K562 (cell line): Measurements from ENCODE around the gene RNF114. TPM values are rescaled to one million over a fixed set of nuclear protein-coding genes. Genes with fewer than 3 reads are reported as not detected.

Experiments
- EGR1 ChIP-seq: fragments of 450-650 bp; conservative IDR thresholded peaks from 2 replicates; pipeline ENCODE4 v1.6.1; 2017; ENCODE audit warnings: mild to moderate bottlenecking
- MTA3 ChIP-seq: fragments of 450-650 bp; formaldehyde crosslinking; IDR thresholded peaks from 2 replicates; pipeline ENCODE4 v1.6.1; 2017; ENCODE audit warnings: mild to moderate bottlenecking, borderline replicate concordance
- NEUROD1 ChIP-seq: fragments of 150-350 bp; IDR thresholded peaks from 2 replicates; pipeline ENCODE4 v1.6.1; 2014; ENCODE audit warnings: borderline replicate concordance, low read length, low read depth; ENCODE audit not compliant: partially characterized antibody
- SREBF1 ChIP-seq: fragments of 150-350 bp; IDR thresholded peaks from 2 replicates; pipeline ENCODE4 v1.6.1; 2014; ENCODE audit warnings: antibody characterized with exemption, low read depth, low read length, borderline replicate concordance
- STAG1 ChIP-seq: sonication (generic); formaldehyde crosslinking; IDR thresholded peaks from 2 replicates; pipeline ENCODE4 v1.5.0; 2020; ENCODE audit warnings: missing genetic modification reagents, borderline replicate concordance
- TRIM28 ChIP-seq: fragments of 450-650 bp; IDR thresholded peaks from 2 replicates; pipeline ENCODE4 v1.6.1; 2017
- ZNF263 ChIP-seq: sonication (generic); formaldehyde crosslinking; IDR thresholded peaks from 2 replicates; pipeline ENCODE4 v1.8.0; 2022; ENCODE audit warnings: mild to moderate bottlenecking, missing genetic modification reagents, borderline replicate concordance
- polyA plus RNA-seq, 8 experiments: library from polyadenylated mRNA; depleted of rRNA in 4 of 8; stranded (reverse) in 5 of 8; unstranded in 3 of 8; fragments of >200 nt; fragmentation: Nextera tagmentation in 2 of 8; fragmentation: Illumina TruSeq in 1 of 8; extraction: Ambion mirVana in 2 of 8; extraction: Trizol in 1 of 8; gene quantifications; 2 replicates each; pipeline versions ENCODE4 v1.2.1 to v1.2.3, GENCODE V29; 2011 to 2014; ENCODE audit warnings: inconsistent platforms in 1 of 8, missing spikeins in 1 of 8
- total RNA-seq, 7 experiments: library from RNA; depleted of rRNA in 6 of 7; stranded (reverse); fragments of >200 nt in 6 of 7; fragmentation: Illumina TruSeq in 2 of 7; extraction: Trizol in 2 of 7; gene quantifications; 2 replicates each; pipeline versions ENCODE4 v1.2.1 to v1.2.3, GENCODE V29; 2011 to 2021; ENCODE audit warnings: low replicate concordance in 1 of 7
- TF ChIP-seq, protein P1 (sequence below), 2 experiments: fragments of 450-650 bp; IDR thresholded peaks; 2 replicates each; pipeline ENCODE4 v1.6.1; 2016; ENCODE audit warnings: mild to moderate bottlenecking in 2 of 2, borderline replicate concordance in 1 of 2, low read depth in 1 of 2, moderate library complexity in 1 of 2
- TF ChIP-seq, protein P2 (sequence below): IDR thresholded peaks from 2 replicates; pipeline ENCODE4 v1.6.1; 2011; ENCODE audit warnings: borderline replicate concordance, low read depth, mild to moderate bottlenecking, moderate library complexity, low read length; ENCODE audit not compliant: insufficient read depth, poor library complexity, severe bottlenecking
- TF ChIP-seq, protein P3 (sequence below), 2 experiments: fragments of 250-450 bp in 1 of 2; fragments of 450-650 bp in 1 of 2; sonication (Bioruptor Pico) in 1 of 2; IDR thresholded peaks; 2 replicates each; pipeline versions ENCODE4 v1.6.1 to v1.8.0; 2016 to 2021; ENCODE audit warnings: mild to moderate bottlenecking in 2 of 2, moderate library complexity in 2 of 2, missing compliant biosample characterization in 1 of 2, missing genetic modification characterization in 1 of 2
- TF ChIP-seq, protein P4 (sequence below): sonication (generic); formaldehyde crosslinking; IDR thresholded peaks from 2 replicates; pipeline ENCODE4 v1.8.1; 2022; ENCODE audit warnings: missing genetic modification reagents

RNF114 gene
- total and polyA plus RNA-seq, 9 of the 15 experiments (the other 6 are each of a cell fraction or from before 2014, with no cell fraction given), result 38.6 to 111 (median 62.6) TPM

DNA sequence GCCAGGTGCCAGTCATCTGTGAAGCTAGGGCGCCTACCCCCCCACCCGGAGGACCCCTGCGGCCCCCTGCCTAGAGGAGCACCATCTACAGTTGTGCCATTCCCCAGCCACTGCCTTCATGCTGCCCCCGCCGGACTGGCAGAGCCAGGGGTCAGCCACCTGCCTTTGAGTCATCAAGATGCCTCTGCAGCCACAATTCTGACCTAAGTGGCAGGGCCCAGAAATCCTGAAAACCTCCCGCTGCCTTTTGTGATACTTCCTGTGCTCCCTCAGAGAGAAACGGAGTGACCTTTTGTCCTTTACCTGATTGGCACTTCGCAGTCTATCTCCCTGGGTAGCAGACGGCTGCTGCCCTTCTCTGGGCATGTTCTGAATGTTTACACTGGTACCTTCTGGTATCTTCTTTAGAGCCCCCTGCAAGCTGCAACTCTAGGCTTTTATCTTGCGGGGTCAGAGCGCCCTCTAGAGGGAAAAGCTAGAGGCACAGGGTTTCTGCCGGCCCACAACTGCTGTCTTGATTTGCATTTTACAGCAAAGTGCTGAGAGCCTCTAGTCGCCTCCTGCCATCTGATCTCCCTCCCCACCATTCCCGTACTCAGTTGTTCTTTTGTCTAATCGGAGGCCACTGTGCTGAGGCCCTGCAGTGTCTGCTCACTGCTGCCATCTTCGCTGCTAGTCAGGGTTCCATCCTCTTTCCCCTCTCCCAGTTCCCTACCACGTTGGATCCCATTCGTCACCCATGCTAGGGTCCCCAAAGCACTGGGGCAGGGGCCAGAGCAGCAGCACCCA is 47.8 kb upstream of the RNF114 start (continued):
- TF ChIP-seq, protein P1, sequence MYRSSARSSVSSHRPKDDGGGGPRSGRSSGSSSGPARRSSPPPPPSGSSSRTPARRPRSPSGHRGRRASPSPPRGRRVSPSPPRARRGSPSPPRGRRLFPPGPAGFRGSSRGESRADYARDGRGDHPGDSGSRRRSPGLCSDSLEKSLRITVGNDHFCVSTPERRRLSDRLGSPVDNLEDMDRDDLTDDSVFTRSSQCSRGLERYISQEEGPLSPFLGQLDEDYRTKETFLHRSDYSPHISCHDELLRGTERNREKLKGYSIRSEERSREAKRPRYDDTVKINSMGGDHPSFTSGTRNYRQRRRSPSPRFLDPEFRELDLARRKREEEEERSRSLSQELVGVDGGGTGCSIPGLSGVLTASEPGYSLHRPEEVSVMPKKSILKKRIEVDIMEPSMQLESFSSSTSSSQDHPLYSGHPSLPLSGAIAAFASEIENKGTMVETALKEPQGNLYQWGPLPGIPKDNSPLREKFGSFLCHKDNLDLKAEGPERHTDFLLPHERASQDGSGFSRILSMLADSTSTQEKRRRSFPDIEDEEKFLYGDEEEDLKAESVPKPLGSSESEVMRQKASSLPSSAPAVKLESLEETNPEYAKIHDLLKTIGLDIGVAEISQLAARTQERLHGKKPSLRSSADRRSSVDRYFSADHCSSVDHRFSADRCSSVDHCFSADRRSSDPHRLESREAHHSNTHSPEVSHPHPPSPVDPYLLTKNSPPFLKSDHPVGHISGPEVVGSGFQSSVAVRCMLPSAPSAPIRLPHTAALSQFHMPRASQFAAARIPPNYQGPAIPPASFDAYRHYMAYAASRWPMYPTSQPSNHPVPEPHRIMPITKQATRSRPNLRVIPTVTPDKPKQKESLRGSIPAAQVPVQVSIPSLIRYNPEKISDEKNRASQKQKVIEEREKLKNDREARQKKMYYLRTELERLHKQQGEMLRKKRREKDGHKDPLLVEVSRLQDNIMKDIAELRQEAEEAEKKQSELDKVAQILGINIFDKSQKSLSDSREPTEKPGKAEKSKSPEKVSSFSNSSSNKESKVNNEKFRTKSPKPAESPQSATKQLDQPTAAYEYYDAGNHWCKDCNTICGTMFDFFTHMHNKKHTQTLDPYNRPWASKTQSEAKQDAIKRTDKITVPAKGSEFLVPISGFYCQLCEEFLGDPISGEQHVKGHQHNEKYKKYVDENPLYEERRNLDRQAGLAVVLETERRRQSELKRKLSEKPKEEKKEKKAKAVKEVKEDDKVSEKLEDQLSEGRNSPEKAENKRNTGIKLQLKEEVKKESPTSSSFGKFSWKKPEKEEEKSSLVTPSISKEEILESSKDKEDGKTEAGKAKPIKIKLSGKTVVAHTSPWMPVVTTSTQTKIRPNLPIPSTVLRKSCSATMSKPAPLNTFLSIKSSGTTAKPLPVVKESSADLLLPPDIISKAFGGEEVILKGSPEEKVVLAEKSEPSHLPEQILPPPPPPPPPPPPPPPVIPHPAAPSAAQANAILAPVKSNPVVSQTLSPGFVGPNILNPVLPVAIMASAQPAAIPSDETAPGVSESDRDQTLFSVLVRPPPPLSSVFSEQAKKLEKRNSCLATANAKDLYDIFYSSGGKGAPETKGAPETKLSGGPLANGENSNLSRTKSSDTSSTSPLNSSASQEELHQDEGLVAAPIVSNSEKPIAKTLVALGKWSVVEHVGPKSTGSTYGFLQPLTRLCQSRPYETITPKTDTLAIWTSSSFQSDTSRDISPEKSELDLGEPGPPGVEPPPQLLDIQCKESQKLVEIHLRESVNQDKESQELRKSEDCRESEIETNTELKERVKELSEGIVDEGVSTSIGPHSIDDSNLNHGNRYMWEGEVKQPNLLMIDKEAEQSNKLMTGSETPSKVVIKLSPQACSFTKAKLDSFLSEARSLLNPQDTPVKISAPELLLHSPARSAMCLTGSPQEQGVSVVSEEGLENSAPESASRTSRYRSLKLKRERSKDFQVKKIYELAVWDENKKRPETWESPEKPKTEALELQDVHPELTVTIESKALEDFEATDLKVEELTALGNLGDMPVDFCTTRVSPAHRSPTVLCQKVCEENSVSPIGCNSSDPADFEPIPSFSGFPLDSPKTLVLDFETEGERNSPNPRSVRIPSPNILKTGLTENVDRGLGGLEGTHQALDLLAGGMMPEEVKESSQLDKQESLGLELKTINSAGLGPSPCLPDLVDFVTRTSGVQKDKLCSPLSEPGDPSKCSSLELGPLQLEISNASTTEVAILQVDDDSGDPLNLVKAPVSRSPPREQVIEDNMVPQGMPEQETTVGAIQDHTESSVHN (IDR thresholded peaks at IDR 0.05; ENCODE audit: borderline replicate concordance in 1 of 2, low read depth in 1 of 2), result no peak
- TF ChIP-seq EGR1, result no peak
- TF ChIP-seq TRIM28, result no peak
- TF ChIP-seq MTA3, result peak; percentile 30; the same call in 1 of the 2 replicates
- peak; percentile 53; the same call in 1 of the 2 replicates for TF ChIP-seq ZNF263
- no peak for TF ChIP-seq SREBF1
- TF ChIP-seq, protein P2, sequence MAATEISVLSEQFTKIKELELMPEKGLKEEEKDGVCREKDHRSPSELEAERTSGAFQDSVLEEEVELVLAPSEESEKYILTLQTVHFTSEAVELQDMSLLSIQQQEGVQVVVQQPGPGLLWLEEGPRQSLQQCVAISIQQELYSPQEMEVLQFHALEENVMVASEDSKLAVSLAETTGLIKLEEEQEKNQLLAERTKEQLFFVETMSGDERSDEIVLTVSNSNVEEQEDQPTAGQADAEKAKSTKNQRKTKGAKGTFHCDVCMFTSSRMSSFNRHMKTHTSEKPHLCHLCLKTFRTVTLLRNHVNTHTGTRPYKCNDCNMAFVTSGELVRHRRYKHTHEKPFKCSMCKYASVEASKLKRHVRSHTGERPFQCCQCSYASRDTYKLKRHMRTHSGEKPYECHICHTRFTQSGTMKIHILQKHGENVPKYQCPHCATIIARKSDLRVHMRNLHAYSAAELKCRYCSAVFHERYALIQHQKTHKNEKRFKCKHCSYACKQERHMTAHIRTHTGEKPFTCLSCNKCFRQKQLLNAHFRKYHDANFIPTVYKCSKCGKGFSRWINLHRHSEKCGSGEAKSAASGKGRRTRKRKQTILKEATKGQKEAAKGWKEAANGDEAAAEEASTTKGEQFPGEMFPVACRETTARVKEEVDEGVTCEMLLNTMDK, result peak; percentile 70
- peak; percentile 88 for TF ChIP-seq STAG1 (CRISPR knock-in tag)
- TF ChIP-seq, protein P3, sequence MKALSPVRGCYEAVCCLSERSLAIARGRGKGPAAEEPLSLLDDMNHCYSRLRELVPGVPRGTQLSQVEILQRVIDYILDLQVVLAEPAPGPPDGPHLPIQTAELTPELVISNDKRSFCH (CRISPR knock-in tag; IDR thresholded peaks at IDR 0.05), result no peak
- TF ChIP-seq, protein P3 (tag; IDR thresholded peaks at IDR 0.05), result 0 out of 2 replicates have a peak, but pooled peaks have one; percentile 8
- no peak for TF ChIP-seq NEUROD1
- TF ChIP-seq, protein P4, sequence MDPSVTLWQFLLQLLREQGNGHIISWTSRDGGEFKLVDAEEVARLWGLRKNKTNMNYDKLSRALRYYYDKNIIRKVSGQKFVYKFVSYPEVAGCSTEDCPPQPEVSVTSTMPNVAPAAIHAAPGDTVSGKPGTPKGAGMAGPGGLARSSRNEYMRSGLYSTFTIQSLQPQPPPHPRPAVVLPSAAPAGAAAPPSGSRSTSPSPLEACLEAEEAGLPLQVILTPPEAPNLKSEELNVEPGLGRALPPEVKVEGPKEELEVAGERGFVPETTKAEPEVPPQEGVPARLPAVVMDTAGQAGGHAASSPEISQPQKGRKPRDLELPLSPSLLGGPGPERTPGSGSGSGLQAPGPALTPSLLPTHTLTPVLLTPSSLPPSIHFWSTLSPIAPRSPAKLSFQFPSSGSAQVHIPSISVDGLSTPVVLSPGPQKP, result no peak
